HUDEP-2 (cell line): ENCODE data around the gene PCDHA4.
"Not testable (repeated sequence)": the region's sequence is repeated elsewhere in the genome, so short reads cannot be mapped to it uniquely, and the experiment has no call there.

Source experiments
- DNase-seq, 76 experiments: peaks; one replicate each; lab custom pipeline; 2025; ENCODE audit not compliant: unreplicated experiment in 76 of 76; lab: John Stamatoyannopoulos, UW

Gene PCDHA4

GRCh38 chr5:140806834-140807775, at the start of gene PCDHA4:
PCDHA4 (plus strand) TSS chr5:140807068.
- peak in 10 of 76 experiments; percentile 1 to 36 (median 4) for DNase-seq

GRCh38 chr5:140764177-140764973, 42.5 kb upstream of the PCDHA4 start:
- peak in 1 of 76 experiments; percentile 0 for DNase-seq

- no peak for DNase-seq
Observed at GRCh38 chr5:140767444-140767843, 39.4 kb upstream of the PCDHA4 start.

- DNase-seq, result no peak
Observed at GRCh38 chr5:140780512-140780911, 26.4 kb upstream of the PCDHA4 start.

- DNase-seq, result peak in 2 of 76 experiments; percentile 6 to 8
Observed at GRCh38 chr5:140785905-140786686, 20.8 kb upstream of the PCDHA4 start, which contains the start of gene PCDHA1. PCDHA1 (plus strand) TSS chr5:140786140.

GRCh38 chr5:140787422-140787821, 19.4 kb upstream of the PCDHA4 start:
- not testable (repeated sequence) for DNase-seq

- not testable (repeated sequence) for DNase-seq
Observed at GRCh38 chr5:140787849-140788504, 18.9 kb upstream of the PCDHA4 start.

GRCh38 chr5:140791089-140791488, 15.8 kb upstream of the PCDHA4 start:
- DNase-seq, result no peak

- DNase-seq, result no peak
Observed at GRCh38 chr5:140794595-140795258, 12.1 kb upstream of the PCDHA4 start, which contains the start of gene PCDHA2. PCDHA2 (plus strand) TSS chr5:140794852.

GRCh38 chr5:140795259-140795641, 11.6 kb upstream of the PCDHA4 start:
- peak in 1 of 76 experiments; percentile 5 for DNase-seq

GRCh38 chr5:140796072-140796717, 10.7 kb upstream of the PCDHA4 start:
- DNase-seq, result not testable (repeated sequence)

GRCh38 chr5:140796718-140797095, 10.2 kb upstream of the PCDHA4 start:
- DNase-seq, result no peak

GRCh38 chr5:140800816-140801493, 5.9 kb upstream of the PCDHA4 start, which contains the start of gene PCDHA3:
PCDHA3 (plus strand) TSS chr5:140801057.
- DNase-seq, result peak in 1 of 76 experiments; percentile 1

- no peak for DNase-seq
Observed at GRCh38 chr5:140801494-140801841, 5.4 kb upstream of the PCDHA4 start.

- DNase-seq, result not testable (repeated sequence)
Observed at GRCh38 chr5:140802381-140802780, 4.5 kb upstream of the PCDHA4 start.

GRCh38 chr5:140802781-140803271, 4.0 kb upstream of the PCDHA4 start:
- DNase-seq, result no peak

GRCh38 chr5:140808241-140808888, 1.5 kb downstream of the PCDHA4 start:
- DNase-seq, result not testable (repeated sequence)

- DNase-seq, result no peak
Observed at GRCh38 chr5:140808889-140809291, 2.0 kb downstream of the PCDHA4 start.
